NCI-H1105 (cell line): ENCODE results near the gene HS1BP3.

Experiments used
- DNase-seq: peaks from one replicate; lab custom pipeline; 2025; lab: John Stamatoyannopoulos, UW

Gene HS1BP3, protein sequence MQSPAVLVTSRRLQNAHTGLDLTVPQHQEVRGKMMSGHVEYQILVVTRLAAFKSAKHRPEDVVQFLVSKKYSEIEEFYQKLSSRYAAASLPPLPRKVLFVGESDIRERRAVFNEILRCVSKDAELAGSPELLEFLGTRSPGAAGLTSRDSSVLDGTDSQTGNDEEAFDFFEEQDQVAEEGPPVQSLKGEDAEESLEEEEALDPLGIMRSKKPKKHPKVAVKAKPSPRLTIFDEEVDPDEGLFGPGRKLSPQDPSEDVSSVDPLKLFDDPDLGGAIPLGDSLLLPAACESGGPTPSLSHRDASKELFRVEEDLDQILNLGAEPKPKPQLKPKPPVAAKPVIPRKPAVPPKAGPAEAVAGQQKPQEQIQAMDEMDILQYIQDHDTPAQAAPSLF

GRCh38 chr2:20650877-20651730 lies at the start of gene HS1BP3:
HS1BP3 (minus strand) TSS chr2:20651098; CDS start chr2:20651063, 35 bp downstream.
- DNase-seq = peak; percentile 78

GRCh38 chr2:20698916-20699613 lies 48.2 kb upstream of the HS1BP3 start:
- no peak for DNase-seq

DNA sequence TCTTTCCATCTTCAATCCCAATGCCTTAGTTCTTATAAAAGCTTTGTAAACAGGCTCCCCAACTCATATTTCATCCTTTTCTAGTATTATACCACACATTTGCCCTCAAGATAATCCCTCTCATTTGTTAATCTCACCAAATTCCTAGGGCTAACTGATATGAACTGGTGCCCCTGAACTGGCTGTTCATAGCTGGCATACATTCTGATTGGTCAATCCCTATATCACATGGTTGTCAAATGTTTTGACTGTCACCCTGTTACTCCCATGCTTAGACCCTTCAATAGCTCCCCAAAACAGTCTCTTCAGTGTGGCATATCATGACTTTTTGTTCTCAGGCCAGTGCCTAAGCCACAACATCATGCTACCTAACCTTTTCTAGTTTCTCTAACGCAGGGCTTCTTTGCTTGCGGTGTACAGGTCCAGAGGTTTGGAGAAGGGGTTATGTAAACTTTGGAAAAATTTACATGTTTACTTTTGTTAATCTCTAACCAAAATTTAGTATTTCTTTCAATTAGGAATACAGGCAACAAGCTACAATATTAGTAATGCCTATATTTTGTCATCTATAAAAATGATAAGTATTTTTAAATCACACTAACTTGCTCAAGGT lies 46.5 kb upstream of the HS1BP3 start:
- DNase-seq = no peak

- no peak for DNase-seq
Measured at GRCh38 chr2:20696366-20696765, 45.5 kb upstream of the HS1BP3 start.

DNA sequence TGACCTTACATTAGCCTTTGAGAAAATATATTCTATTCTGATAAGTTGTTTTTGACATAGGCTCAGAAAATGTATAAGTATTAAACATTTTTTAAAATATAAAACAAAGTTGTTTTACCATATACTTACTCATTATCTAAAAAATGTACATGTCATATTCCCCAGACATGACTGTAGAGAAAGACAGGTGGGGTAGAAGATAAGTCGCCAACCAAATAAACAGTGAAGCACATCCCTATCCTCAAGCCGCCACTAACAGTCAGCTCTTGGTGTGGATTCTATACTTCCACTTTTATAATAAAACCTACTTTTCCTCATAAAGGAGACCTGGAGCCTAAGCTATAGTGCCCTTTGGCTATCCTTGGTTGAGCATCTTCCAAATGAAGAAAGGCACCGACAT lies 42.4 kb upstream of the HS1BP3 start:
- DNase-seq = no peak

GRCh38 chr2:20692081-20692480 lies 41.2 kb upstream of the HS1BP3 start:
- no peak for DNase-seq

DNA sequence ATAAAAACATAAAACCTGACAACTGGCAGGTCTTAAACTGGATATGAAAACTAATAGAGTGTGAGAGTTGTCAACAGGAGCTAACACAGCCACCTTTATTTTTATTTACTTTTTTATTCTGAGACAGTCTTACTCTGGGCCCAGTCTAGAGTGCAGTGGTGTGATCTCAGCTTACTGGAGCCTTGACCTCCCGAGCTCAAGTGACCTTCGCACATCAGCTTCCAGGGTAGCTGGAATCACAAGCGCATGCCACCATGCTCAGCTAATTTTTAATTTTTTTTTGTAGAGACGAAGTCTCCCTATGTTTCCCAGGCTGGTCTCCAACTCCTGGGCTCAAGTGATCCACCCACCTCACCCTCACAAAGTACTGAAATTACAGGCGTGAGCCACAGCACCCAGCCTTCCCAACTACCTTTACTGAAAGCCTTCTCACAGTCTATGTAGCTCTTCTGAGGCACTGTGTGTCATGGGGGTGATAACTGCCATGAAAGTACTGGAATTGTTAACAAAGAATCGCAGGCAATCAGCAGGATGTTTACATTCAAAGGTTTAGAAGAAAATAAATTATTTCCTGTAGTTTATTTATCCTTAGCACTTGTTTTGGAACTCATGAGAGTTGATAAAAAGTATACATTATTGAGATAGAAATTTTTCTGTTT lies 40.3 kb upstream of the HS1BP3 start:
- no peak for DNase-seq

GRCh38 chr2:20689428-20690264 lies 38.7 kb upstream of the HS1BP3 start:
- DNase-seq = no peak

DNA sequence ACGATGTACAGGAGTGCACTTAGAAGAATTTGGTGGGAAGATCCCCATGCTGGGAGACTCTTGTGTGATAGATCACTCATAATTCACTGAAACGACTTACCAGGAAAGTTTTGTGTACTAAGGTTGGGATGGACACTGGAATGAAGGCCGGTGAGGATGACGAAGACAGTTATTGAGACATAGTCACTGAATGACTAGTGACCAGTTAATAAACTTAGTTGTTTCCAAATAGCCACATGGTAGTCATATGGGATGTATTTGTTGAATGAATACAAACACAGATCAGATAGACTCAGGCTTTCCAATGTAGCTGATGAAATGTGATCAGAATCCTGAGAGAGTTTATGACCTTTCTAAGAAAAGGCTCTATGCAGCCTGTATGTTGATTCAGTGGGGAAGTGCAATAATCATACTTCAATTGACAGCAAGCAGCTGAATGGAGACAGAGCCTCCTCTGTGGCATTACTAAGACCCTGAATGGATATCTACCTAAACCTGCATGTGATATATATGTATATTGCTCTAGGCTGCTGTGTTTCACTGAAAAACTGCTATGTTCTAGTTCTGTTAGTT lies 36.4 kb upstream of the HS1BP3 start:
- no peak for DNase-seq

GRCh38 chr2:20684581-20685063 lies 33.7 kb upstream of the HS1BP3 start:
- DNase-seq = no peak

GRCh38 chr2:20682167-20682920 lies 31.4 kb upstream of the HS1BP3 start:
- DNase-seq = no peak

DNA sequence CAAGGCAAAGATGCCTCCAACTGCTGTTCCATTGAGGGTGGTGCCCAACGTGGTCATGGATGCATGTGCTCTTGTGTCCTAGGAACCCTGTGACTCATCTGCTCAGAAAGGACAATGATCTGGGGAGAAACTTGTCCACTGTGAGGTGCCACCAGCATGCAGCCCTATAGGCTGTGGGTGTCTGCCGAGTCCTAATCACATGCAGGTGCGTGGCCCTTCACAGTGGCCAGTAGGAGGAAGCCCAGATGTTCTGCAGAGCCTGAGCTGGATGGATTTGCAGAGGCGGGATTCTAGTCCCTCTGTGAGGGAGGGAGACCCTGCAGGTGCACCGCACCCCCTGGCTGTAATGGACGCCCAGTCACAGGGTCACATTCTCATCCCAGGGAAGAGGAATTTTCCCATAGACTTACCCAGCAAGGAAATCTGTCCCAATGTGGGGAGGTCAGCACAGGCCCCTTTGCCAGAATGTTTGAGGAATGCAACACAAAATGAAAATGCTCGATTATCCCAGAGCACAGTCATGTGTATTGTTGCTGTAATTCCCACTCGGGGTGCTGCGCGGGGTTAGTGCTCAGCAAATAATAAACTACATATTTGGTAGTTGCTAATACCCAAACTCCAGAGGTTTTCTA lies 30.0 kb upstream of the HS1BP3 start:
- DNase-seq = no peak

GRCh38 chr2:20678780-20679179 lies 27.9 kb upstream of the HS1BP3 start:
- no peak for DNase-seq

- DNase-seq = no peak
Measured at GRCh38 chr2:20678086-20678395, 27.1 kb upstream of the HS1BP3 start.

GRCh38 chr2:20677301-20678085 lies 26.6 kb upstream of the HS1BP3 start:
- no peak for DNase-seq

DNA sequence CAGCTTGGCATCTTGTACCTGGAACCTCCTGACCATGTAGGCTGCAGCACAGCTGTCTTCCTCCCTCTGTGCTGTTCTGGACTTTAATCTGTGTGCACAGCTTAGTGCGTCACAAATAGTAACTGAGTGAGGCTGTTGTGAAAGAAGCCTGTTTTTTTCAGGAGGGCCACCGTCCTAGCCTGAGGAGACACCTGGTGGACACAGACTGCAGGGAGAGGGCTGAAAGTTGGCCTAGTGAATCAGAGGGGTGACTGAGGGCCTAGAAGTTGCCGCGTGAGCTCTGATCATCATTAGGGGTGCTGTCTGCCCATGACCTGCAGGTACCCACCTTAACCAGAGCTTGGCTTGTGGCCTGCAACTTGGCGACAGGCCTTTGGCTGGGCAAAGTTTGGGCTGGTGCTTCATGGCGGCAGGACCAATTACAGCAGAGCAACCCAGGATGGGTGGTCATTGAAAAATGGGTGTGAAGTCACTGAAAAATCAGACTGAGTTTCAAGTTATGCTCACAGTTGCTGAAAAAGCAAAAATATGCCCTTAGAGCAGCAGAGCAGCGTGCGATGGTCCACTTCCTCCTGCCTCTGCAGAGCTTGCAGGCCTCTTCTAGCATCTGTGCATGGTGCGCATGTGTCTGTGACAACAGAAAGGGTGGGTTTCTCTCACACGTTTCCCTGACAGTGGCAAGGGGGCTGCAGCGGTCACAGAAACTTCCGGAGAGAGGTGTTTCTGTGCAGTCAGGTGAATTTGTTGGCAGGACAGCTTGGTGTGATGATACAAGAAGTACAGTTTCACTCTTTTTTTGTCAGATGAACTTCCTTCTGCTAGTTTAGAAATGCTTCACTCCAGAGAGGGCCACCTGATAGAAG lies 25.7 kb upstream of the HS1BP3 start:
- DNase-seq = no peak

GRCh38 chr2:20675701-20676352 lies 24.9 kb upstream of the HS1BP3 start:
- DNase-seq = no peak
